ENCODE data around the gene AIG1. TPM values are rescaled to one million over a fixed set of nuclear protein-coding genes. Genes with fewer than 3 reads are reported as not detected.

Gene AIG1
- 12.4 and 18.9 TPM in 2 replicates for total RNA-seq

GRCh38 chr6:143060806-143061596, at the start of gene AIG1:
AIG1 (plus strand) TSS chr6:143060889; CDS start chr6:143060926, 37 bp downstream.

Other genes with a start within 250 kb of the AIG1 start
- gene HIVEP2, start 115.7 kb upstream of the AIG1 start, total RNA-seq: 1.9 and 7.1 TPM in 2 replicates

Measured in endothelial cell of coronary artery (primary cell).